NCI-H345 treated with DMSO at 0.1 percent for 48 hours (cell line): ENCODE results near the gene ATF7.
"Not testable (repeated sequence)": the region's sequence is repeated elsewhere in the genome, so short reads cannot be mapped to it uniquely, and the experiment has no call there.

Experiments used
- DNase-seq: peaks from one replicate; lab custom pipeline; 2025; ENCODE audit not compliant: unreplicated experiment; lab: John Stamatoyannopoulos, UW

The ATF7 gene

GRCh38 chr12:53625946-53626701 lies at the start of gene ATF7:
ATF7 (minus strand) TSS chr12:53626382; CDS start chr12:53601000, 25,382 bp downstream.
- DNase-seq = peak; percentile 91

DNA sequence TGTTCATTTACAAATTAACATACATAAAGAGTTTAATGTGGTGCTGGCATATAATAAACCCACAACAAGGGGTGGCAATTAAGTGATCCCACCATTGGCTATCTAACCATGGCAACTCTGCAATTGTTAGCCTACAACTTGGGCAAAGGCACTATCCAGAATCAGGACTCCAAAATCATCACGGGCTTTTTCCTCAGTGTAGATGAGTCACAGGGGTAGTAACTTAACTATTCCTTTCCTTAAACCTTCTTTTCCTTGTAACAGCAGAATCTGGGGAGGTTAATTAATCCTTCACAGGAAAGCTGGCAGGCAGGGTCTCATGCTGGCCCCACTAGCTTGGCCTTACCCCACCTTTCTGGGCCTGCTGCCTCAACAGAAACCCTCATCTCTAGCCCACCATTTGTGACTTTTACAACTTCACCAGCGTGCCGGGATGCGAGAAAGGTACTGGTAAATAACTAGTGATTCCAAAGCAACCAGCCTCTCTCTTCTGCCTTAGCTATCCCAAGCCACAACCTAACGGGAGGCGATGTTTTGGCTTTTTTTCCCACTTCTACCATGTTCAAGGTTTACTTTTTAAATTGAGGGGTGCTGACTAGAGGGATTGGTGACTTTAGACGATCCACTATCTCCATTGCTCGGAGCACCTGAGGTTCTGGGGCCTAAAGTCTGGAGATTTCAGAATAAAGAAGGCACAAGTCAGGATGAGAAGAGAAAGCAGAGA lies 49.0 kb upstream of the ATF7 start:
- DNase-seq = no peak

DNA sequence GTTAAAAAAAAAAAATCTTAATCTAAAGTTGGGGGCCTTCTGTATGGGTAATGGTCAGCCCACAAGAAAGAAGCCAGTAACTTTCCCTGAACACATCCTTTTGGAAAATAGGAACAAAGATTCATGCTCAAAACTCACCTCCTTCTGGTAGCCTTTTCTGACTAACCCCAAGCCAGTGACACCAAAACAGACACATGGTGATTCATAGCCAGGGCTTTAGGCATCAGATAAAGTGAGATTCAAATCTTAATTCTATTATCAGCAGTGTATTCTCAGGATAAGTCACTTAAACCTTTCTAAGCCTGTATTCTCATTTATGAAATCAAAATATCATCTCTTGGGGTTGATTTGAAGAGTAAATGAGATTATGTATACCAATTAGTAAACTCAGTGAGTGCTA lies 44.8 kb upstream of the ATF7 start:
- no peak for DNase-seq

DNA sequence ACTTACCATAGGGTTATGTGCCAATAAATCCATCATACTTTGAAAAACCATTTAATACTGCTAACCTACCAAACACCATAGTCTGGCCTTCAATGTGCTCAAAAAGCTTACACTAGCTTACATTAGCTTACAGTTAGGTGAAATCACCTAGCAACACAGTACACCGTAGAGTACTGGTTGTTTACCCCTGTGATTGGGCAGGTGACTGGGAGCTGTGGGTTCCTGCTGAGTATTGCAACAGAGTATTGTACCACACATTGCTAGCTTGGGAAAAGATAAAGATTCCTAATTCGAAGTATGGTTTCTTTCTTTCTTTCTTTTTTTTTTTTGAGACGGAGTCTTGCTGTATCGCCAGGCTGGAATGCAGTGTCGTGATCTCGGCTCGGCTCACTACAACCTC lies 44.1 kb upstream of the ATF7 start:
- no peak for DNase-seq

- DNase-seq = no peak
These were observed 40.9 kb upstream of the ATF7 start for GRCh38 chr12:53667080-53667479.

DNA sequence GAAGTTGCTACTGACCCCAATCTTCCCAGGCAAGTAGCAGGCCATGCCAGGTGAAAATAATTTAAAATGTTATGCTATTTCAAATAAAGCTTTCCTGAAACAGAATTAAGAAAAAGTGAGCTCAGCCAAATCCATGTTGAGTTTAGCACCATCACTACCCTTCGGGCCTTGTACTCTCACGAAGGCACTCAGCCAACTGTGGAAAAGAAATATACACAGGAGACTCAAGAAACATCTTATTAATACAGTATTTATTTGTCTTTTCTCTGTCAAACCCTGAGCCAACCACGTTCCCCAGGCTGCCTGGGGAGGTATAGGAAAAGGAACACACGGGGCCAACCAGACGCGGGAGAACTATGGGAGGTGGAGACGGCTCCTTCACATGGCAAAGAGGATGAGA lies 38.8 kb upstream of the ATF7 start:
- no peak for DNase-seq

GRCh38 chr12:53664191-53664590 lies 38.0 kb upstream of the ATF7 start:
- no peak for DNase-seq

GRCh38 chr12:53660041-53660440 lies 33.9 kb upstream of the ATF7 start:
- DNase-seq = no peak

- DNase-seq = no peak
These were observed 33.4 kb upstream of the ATF7 start for GRCh38 chr12:53659571-53659981.

DNA sequence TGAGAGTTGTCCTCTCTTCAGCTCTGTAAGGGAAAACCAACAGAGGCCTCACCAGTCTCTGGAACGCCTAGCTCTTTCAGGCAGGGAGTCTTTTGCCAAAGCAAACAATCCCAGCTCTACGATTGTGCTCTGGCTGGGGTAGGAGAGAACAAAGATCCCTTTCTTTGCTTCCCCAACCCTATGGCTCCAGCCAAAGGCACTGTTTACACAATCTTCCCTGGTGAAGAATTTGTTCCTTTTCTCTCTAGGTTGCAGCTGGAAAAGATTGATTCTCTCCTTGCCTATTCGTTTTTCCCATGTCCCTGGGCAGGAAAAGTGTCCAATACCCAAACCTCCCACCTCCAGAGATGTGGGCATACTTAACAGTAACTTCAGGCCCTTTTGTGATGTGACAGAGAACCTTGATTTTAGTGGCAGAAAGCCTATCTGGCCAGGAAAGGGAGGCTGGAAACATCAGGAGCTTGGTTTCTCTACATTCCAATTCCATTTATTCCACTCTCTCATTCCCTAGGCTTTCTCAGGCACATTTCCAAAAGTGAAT lies 32.9 kb upstream of the ATF7 start:
- DNase-seq = peak; percentile 43

DNA sequence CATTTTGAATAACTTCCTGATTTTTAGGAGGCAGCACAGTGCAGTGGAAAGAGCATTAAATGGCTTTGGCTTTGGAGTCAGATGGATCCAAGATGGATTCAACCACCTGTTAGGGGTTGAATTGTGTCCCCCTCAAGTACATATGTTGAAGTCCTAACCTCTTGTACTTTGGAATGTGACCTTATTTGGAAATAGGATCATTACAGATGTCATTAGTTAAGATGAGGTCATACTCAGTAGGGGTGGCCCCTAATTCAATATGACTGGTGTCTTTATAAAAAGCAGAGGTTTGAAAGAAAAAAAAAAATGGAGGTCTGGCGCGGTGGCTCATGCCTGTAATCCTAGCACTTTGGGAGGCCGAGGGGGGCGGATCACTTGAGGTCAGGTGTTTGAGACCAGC lies 30.9 kb upstream of the ATF7 start:
- DNase-seq = no peak

- no peak for DNase-seq
These were observed 27.4 kb upstream of the ATF7 start for GRCh38 chr12:53653595-53653994.

GRCh38 chr12:53652366-53652765 lies 26.2 kb upstream of the ATF7 start:
- DNase-seq = no peak

- DNase-seq = no peak
These were observed 25.6 kb upstream of the ATF7 start for GRCh38 chr12:53651737-53652136.

- not testable (repeated sequence) for DNase-seq
These were observed 20.1 kb upstream of the ATF7 start for GRCh38 chr12:53646300-53646699.

DNA sequence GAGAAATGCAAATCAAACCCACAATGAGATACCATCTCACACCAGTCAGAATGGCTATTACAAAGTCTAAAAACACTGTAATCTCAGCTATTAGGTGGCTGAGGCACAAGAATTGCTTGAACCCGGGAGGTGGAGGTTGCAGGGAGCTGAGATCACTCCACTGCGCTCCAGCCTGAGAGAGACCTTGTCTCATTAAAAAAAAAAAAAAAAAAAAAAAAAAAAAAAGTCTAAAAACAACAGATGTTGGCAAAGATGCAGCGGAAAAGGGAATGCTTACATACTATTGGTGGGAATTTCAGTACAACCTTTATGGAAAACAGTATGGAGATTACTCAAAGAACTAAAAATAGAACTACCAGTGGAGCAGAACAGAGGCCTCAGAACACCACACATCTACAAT lies 19.0 kb upstream of the ATF7 start:
- no peak for DNase-seq

GRCh38 chr12:53644133-53644532 lies 18.0 kb upstream of the ATF7 start:
- no peak for DNase-seq

DNA sequence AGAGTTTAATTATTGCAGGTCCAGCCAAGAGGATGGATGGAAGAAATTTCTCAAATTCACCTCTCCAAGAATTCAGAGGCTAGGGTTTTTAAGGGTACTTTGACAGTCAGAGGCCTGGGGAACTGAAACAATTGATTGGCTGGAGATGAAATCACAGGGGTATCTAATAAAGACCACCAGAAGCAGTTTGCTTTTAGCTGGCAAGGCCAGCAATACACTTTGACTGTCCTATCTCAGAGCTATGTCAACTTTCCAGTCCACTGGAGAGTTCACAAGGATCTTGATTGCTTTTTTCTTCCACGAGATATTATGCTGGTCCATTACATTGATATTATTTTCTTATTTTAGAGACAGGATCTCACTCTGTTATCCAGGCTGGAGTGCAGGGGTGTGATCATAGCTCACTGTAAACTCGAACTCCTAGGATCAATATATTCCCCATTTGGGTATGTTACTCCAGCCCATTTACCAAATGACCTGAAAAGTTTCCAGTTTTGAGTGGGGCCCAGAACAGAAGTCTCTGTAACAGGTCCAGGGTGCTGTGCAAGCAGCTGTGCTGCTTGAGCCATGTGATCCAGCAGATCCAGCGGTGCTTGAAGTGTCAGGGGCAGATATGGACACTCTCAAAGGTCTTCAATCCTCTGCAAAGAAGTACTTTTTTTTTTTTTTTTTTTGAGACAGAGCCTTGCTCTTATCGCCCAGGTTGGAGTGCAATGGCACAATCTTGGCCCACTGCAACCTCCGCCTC lies 17.2 kb upstream of the ATF7 start:
- no peak for DNase-seq

DNA sequence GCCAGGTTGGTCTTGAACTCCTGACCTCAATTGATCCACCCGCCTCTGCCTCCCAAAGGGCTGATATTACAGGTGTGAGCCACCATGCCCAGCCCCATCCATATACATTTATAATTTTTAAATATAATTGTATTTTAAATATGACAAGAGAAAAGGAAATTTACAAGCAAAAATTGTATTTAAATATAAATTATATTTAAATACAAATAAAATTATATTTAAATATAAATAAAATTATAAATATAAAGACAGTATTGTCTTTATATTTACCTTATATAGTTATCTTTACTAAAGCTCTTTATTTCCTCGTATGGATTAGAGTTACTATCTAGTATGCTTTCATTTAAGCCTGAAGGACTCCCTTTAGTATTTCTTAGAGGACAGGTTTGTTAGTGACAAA lies 11.9 kb upstream of the ATF7 start:
- DNase-seq = no peak

DNA sequence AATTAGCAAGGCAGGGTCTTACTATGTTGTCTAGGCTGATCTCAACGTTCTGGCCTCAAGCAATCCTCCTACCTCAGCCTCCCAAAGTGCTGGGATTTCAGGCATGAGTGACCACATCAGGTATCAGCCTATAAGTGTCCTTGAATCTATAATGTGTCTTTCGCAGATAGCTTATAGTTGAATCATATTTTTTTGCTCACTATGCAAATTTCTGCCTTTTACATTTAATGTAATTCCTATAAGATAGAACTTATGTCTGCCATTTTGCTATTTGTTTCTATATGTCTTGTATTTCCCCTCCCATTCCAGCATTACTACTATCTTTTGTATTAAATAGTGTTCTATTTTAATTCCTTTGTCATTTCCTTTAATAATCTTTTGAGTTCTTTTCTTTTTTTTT lies 10.5 kb upstream of the ATF7 start:
- DNase-seq = no peak

- not testable (repeated sequence) for DNase-seq
These were observed 9.5 kb upstream of the ATF7 start for GRCh38 chr12:53635708-53636107.

GRCh38 chr12:53631721-53632120 lies 5.5 kb upstream of the ATF7 start:
- DNase-seq = no peak
